Subcutaneous abdominal adipose tissue (tissue), 5 donors: ENCODE results near the gene CRACDL.
"Not testable (repeated sequence)": the region's sequence is repeated elsewhere in the genome, so short reads cannot be mapped to it uniquely, and the experiment has no call there.

Source experiments
- H3K27ac ChIP-seq: one replicate; pipeline ENCODE4 v1.7.0; 2013; ENCODE audit warnings: low read depth, mild to moderate bottlenecking, inconsistent platforms, low read length, moderate library complexity
- H3K27me3 ChIP-seq, 5 donors: one replicate each; pipeline ENCODE4 v1.7.0; 2013; ENCODE audit warnings: low read length in 5 of 5, inconsistent platforms in 1 of 5; ENCODE audit not compliant: control insufficient read depth in 5 of 5, insufficient read depth in 4 of 5
- H3K36me3 ChIP-seq, 5 donors: one replicate each; pipeline ENCODE4 v1.7.0; 2013; ENCODE audit warnings: low read length in 5 of 5; ENCODE audit not compliant: control insufficient read depth in 5 of 5, insufficient read depth in 5 of 5
- H3K4me1 ChIP-seq, 5 donors: one replicate each; pipeline ENCODE4 v1.7.0; 2013; ENCODE audit warnings: low read length in 5 of 5, mild to moderate bottlenecking in 3 of 5, moderate library complexity in 1 of 5; ENCODE audit not compliant: control insufficient read depth in 5 of 5, insufficient read depth in 5 of 5
- H3K4me3 ChIP-seq, 5 donors: one replicate each; pipeline ENCODE4 v1.7.0; 2013; ENCODE audit warnings: low read length in 5 of 5, low read depth in 1 of 5
- H3K9ac ChIP-seq, 5 donors: one replicate each; pipeline ENCODE4 v1.7.0; 2013; ENCODE audit warnings: low read length in 5 of 5, mild to moderate bottlenecking in 4 of 5, moderate library complexity in 3 of 5
- H3K9me3 ChIP-seq, 5 donors: one replicate each; pipeline ENCODE4 v1.7.0; 2013; ENCODE audit warnings: low read length in 5 of 5; ENCODE audit not compliant: control insufficient read depth in 5 of 5
- donor health status: healthy.
- donor health status: healthy.
- donor health status: healthy.
- donor health status: healthy.
- donor health status: healthy.

CRACDL gene

GRCh38 chr2:98891591-98891990 is 44.4 kb downstream of the CRACDL start:
- peaks cover 0 to 10% (median 8%) of the 10 kb centered on the region in 5 donors for H3K9me3 ChIP-seq
- H3K4me1 ChIP-seq: no peaks in the 10 kb centered on the region
- H3K4me3 ChIP-seq: no peak overlapping the region
- H3K9ac ChIP-seq: no peak overlapping the region
- no peaks in the 10 kb centered on the region for H3K36me3 ChIP-seq
- no peaks in the 10 kb centered on the region for H3K27me3 ChIP-seq
- no peak overlapping the region for H3K27ac ChIP-seq

DNA sequence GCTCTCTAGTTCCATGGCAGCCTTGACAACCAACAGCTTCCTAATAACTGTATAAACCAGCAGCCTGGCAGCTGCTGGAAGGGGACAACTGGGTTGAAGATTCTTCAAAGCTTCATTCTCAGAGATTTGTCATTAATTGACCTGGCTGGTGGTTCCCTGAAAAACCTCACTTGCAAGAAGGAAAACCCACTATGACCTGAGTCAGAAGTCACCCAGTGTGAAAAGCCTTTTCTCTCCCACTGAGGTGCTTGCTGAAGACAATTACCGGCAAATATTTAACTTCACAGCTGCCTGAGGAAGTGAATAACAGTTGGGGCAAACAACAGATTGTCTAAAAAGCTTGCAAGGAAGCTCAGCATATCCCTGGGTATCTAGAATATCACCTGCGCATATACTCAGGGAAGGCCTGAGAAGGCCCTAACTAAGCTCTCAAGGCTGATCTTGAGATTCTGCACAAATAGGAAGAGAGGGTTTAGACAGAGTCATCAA is 49.9 kb downstream of the CRACDL start:
- H3K27ac ChIP-seq: no peak overlapping the region
- H3K9ac ChIP-seq: no peak overlapping the region
- H3K9me3 ChIP-seq: peaks cover 0 to 24% (median 18%) of the 10 kb centered on the region in 5 donors
- no peaks in the 10 kb centered on the region for H3K36me3 ChIP-seq
- H3K4me3 ChIP-seq: no peak overlapping the region
- H3K4me1 ChIP-seq: no peaks in the 10 kb centered on the region
- H3K27me3 ChIP-seq: peaks cover 0 to 4% (median 0%) of the 10 kb centered on the region in 5 donors

GRCh38 chr2:98884658-98885057 is 51.4 kb downstream of the CRACDL start:
- Histone ChIP-seq H3K36me3 (no peaks in the 10 kb centered on the region), H3K27me3 (peaks cover 0 to 9% (median 0%) of the 10 kb centered on the region in 5 donors), H3K4me1 (no peaks in the 10 kb centered on the region), H3K9ac (no peak overlapping the region), H3K9me3 (peaks cover 0 to 24% (median 18%) of the 10 kb centered on the region in 5 donors), H3K4me3 (no peak overlapping the region), H3K27ac (no peak overlapping the region)

DNA sequence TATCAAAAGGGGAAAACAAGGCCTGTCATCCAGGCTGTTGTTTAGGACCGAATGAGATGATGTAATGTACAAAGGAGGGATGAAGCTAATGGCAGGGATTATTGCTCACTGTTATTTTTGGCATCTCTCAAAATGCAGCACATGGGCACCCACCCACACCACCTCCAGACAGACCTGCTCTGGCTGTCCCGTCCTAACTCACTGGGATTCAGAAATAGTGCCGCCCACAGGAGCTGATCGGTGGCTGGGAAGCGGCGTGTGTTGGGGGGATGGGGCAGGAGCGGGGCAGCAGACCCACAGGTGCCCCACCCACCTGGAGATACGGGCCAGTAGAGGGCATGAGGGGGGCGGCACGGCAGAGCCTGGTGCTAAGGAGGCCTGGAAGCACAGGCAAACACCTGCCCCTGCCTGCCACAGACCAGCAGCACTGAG is 52.2 kb downstream of the CRACDL start:
- Histone ChIP-seq H3K36me3 (no peaks in the 10 kb centered on the region), H3K9me3 (peaks cover 0 to 24% (median 18%) of the 10 kb centered on the region in 5 donors), H3K4me1 (no peaks in the 10 kb centered on the region), H3K27ac (no peak overlapping the region), H3K4me3 (no peak overlapping the region), H3K27me3 (peaks cover 0 to 9% (median 0%) of the 10 kb centered on the region in 5 donors), H3K9ac (no peak overlapping the region)

DNA sequence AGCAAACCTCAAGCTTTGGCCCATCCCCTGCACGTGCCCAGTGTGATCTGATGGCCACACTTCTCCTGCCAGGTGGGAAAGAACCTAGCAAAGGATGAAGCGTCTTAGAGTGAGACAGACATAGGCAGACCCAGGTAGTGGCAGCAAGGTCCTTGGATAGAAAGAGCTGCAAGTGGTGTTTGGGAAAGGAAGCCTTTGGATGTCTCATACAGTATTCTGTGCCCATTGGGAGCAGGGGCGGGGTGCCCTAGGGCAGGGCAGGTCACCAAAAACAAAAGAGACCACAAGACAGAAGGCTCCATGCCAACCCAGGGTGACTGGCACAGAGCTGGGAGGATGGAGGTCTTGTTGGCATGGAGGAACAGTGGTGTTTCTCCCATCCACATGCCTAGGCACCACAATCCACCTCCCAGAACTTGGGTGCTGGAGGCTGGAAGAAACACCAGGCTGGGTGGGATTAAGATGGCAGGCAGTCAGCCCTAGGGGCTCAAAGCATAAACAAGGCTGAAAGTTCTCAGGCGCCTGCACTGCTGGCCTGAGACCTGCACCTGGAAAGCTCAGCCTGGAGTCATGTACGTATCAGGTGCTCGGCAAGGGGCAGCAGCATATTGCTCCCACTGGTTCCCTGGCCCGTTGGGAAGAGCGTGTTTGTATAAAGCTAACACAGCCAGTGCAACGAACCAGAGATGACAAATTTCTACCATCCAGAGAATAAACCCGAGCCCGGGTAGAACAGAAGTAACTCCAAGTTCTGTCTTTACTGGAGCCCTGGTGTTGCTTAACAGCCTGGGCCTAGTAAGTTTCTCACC is 52.9 kb downstream of the CRACDL start:
- H3K27ac ChIP-seq: no peak overlapping the region
- peaks cover 0 to 24% (median 18%) of the 10 kb centered on the region in 5 donors for H3K9me3 ChIP-seq
- H3K9ac ChIP-seq: no peak overlapping the region
- no peaks in the 10 kb centered on the region for H3K36me3 ChIP-seq
- no peaks in the 10 kb centered on the region for H3K4me1 ChIP-seq
- H3K27me3 ChIP-seq: peaks cover 0 to 9% (median 0%) of the 10 kb centered on the region in 5 donors
- H3K4me3 ChIP-seq: no peak overlapping the region

- no peak overlapping the region for H3K4me3 ChIP-seq
- H3K4me1 ChIP-seq: no peaks in the 10 kb centered on the region
- H3K27me3 ChIP-seq: peaks cover 0 to 9% (median 0%) of the 10 kb centered on the region in 5 donors
- H3K27ac ChIP-seq: no peak overlapping the region
- H3K36me3 ChIP-seq: no peaks in the 10 kb centered on the region
- H3K9me3 ChIP-seq: peaks cover 0 to 20% (median 10%) of the 10 kb centered on the region in 5 donors
- H3K9ac ChIP-seq: no peak overlapping the region
Measured at GRCh38 chr2:98882368-98882767, 53.7 kb downstream of the CRACDL start.

GRCh38 chr2:98881153-98881650 is 54.8 kb downstream of the CRACDL start:
- H3K36me3 ChIP-seq: no peaks in the 10 kb centered on the region
- H3K9me3 ChIP-seq: peaks cover 0 to 12% (median 4%) of the 10 kb centered on the region in 5 donors
- peaks cover 0 to 9% (median 0%) of the 10 kb centered on the region in 5 donors for H3K27me3 ChIP-seq
- H3K27ac ChIP-seq: no peak overlapping the region
- no peak overlapping the region for H3K4me3 ChIP-seq
- H3K4me1 ChIP-seq: no peaks in the 10 kb centered on the region
- H3K9ac ChIP-seq: no peak overlapping the region

DNA sequence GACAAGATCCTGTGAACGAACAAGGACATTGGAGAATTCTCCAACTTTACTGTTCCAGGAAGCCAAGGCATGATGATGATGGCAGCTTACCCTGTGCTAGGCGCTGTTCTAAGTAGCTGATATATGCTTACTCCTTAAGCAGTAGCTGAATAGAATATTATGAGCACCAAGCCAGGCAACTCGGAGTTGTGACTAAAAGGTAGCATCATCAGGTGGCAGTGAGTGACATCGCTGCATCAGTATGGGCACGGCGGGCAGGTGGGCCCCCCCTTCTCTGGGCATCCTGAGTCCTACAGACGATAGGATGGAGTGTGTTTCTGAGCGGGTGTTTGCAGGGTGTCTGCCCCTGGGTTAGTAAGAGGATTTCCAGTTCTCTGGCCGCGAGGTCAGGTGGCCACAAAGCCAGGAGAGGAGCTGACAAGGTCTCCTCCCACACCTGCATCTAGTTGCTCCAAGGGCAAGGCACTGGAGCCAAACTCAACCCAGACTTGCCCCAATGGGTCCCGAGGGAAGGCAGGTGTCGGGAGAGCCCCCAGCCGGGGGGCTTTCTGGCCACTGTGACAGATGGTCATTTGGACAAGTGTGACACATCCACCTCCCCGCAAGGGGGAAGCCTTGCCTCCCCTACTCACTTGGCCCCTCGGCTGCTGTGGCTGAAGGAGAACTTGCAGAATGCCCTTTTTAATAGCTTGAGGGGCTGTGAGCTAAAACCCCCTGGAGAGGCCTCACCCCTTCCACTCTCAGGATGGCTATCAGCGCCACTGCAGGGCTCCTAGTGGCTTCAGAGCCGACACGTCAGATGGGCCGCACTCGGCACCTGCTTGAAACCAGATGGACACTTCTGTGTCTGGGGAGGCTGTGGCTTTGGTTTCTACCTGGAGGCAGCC is 55.5 kb downstream of the CRACDL start:
- H3K4me3 ChIP-seq: no peak overlapping the region
- H3K27ac ChIP-seq: no peak overlapping the region
- peaks cover 0 to 9% (median 0%) of the 10 kb centered on the region in 5 donors for H3K27me3 ChIP-seq
- no peak overlapping the region for H3K9ac ChIP-seq
- H3K9me3 ChIP-seq: peaks cover 0 to 8% (median 0%) of the 10 kb centered on the region in 5 donors
- no peaks in the 10 kb centered on the region for H3K4me1 ChIP-seq
- no peaks in the 10 kb centered on the region for H3K36me3 ChIP-seq

DNA sequence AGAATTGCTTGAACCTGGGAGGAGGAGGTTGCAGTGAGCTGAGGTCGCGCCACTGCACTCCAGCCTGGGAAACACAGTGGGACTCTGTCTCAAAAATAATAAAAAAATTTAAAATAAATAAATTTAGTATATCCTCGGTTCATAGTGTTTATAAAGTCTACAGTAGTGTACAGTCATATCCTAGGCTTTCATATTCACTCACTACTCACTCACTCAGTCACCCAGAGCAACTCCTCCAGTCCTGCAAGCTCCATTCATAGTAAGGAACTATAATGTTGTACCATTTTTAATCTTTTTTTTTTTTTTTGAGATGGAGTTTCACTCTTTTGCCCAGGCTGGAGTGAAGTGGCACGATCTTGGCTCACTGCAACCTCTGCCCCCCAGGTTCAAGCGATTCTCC is 58.4 kb downstream of the CRACDL start:
- not testable (repeated sequence) for H3K4me3 ChIP-seq, H3K27ac ChIP-seq

More for the DNA sequence above, 58.4 kb downstream of the CRACDL start:
- H3K9me3 ChIP-seq, H3K9ac ChIP-seq, H3K36me3 ChIP-seq, H3K4me1 ChIP-seq, H3K27me3 ChIP-seq: not testable (repeated sequence)
